HEK293 (cell line): ENCODE data around the gene RAB8A.

Experiments used
- CTCF ChIA-PET: fragments of 350-600 bp; formaldehyde crosslinking; extraction: SDS; loops from one replicate; lab custom pipeline; 2021; ENCODE audit warnings: antibody characterized with exemption; lab: Yijun Ruan, JAX
- POLR2A ChIA-PET: fragments of 300-600 bp; formaldehyde crosslinking; extraction: SDS; loops from one replicate; lab custom pipeline; 2020; ENCODE audit warnings: antibody characterized with exemption, inconsistent platforms; lab: Yijun Ruan, JAX
- H3K27ac ChIP-seq: fragments of 200-500 bp; sonication (Bioruptor generic); 2 replicates; pipeline ENCODE4 v1.5.1; 2014; ENCODE audit warnings: low read depth, low read length, control low read depth, inconsistent platforms; ENCODE audit errors: extremely low read depth
- H3K36me3 ChIP-seq, 2 experiments: fragments of 200-500 bp in 1 of 2; sonication (Bioruptor generic) in 1 of 2; 1 replicate in 1 of 2; 2 replicates in 1 of 2; pipeline ENCODE4 v1.5.1; 2014 to 2017; ENCODE audit warnings: inconsistent platforms in 2 of 2, low read length in 2 of 2; ENCODE audit not compliant: control insufficient read depth in 2 of 2, insufficient read depth in 1 of 2
- H3K4me1 ChIP-seq: fragments of 200-500 bp; sonication (Bioruptor generic); 2 replicates; pipeline ENCODE4 v1.5.1; 2014; ENCODE audit warnings: mild to moderate bottlenecking, low read length, inconsistent platforms; ENCODE audit not compliant: control insufficient read depth, insufficient read depth
- H3K4me3 ChIP-seq: 2 replicates; pipeline ENCODE4 v1.5.1; 2011; ENCODE audit warnings: low read depth, mild to moderate bottlenecking, control low read depth, low read length, moderate library complexity
- H3K9me3 ChIP-seq: fragments of 200-500 bp; sonication (Bioruptor generic); 2 replicates; pipeline ENCODE4 v1.5.1; 2014; ENCODE audit warnings: low read depth, low read length, inconsistent platforms; ENCODE audit not compliant: control insufficient read depth, insufficient read depth
- GFI1B ChIP-seq: fragments of 450-650 bp; formaldehyde crosslinking; IDR thresholded peaks from 2 replicates; pipeline ENCODE4 v1.5.1; 2016; ENCODE audit warnings: missing biosample characterization, missing genetic modification characterization
- KLF1 ChIP-seq: fragments of 450-650 bp; formaldehyde crosslinking; IDR thresholded peaks from 2 replicates; pipeline ENCODE4 v1.5.1; 2016; ENCODE audit warnings: missing biosample characterization, missing genetic modification characterization
- OVOL3 ChIP-seq: fragments of 450-650 bp; formaldehyde crosslinking; IDR thresholded peaks from 2 replicates; pipeline ENCODE4 v1.5.1; 2016; ENCODE audit warnings: missing biosample characterization, missing genetic modification characterization
- SP3 ChIP-seq: fragments of 450-650 bp; formaldehyde crosslinking; IDR thresholded peaks from 2 replicates; pipeline ENCODE4 v1.5.1; 2016; ENCODE audit warnings: missing biosample characterization, missing genetic modification characterization
- ZBTB1 ChIP-seq: fragments of 450-650 bp; formaldehyde crosslinking; IDR thresholded peaks from 2 replicates; pipeline ENCODE4 v1.5.1; 2016; ENCODE audit warnings: missing biosample characterization, missing genetic modification characterization
- ZBTB7A ChIP-seq: fragments of 450-650 bp; formaldehyde crosslinking; IDR thresholded peaks from 2 replicates; pipeline ENCODE4 v1.5.1; 2016; ENCODE audit warnings: low read depth, missing biosample characterization, missing genetic modification characterization
- ZFP3 ChIP-seq: fragments of 450-650 bp; formaldehyde crosslinking; IDR thresholded peaks from 2 replicates; pipeline ENCODE4 v1.5.1; 2016; ENCODE audit warnings: low read depth, missing biosample characterization, missing genetic modification characterization
- ZNF354C ChIP-seq: fragments of 450-650 bp; formaldehyde crosslinking; IDR thresholded peaks from 2 replicates; pipeline ENCODE4 v1.5.1; 2016; ENCODE audit warnings: missing biosample characterization, missing genetic modification characterization, low read depth, borderline replicate concordance
- ZNF391 ChIP-seq: fragments of 450-650 bp; formaldehyde crosslinking; IDR thresholded peaks from 2 replicates; pipeline ENCODE4 v1.5.1; 2016; ENCODE audit warnings: low read depth, missing biosample characterization, missing genetic modification characterization, borderline replicate concordance
- ZNF404 ChIP-seq: fragments of 450-650 bp; formaldehyde crosslinking; IDR thresholded peaks from 2 replicates; pipeline ENCODE4 v1.5.1; 2017; ENCODE audit warnings: missing biosample characterization, missing genetic modification characterization
- ZNF416 ChIP-seq: fragments of 450-650 bp; formaldehyde crosslinking; IDR thresholded peaks from 2 replicates; pipeline ENCODE4 v1.5.1; 2016; ENCODE audit warnings: missing biosample characterization, missing genetic modification characterization
- ZNF426 ChIP-seq: fragments of 450-650 bp; formaldehyde crosslinking; IDR thresholded peaks from 2 replicates; pipeline ENCODE4 v1.5.1; 2017; ENCODE audit warnings: missing biosample characterization, missing genetic modification characterization, mild to moderate bottlenecking, inconsistent platforms, moderate library complexity
- ZNF48 ChIP-seq: fragments of 450-650 bp; formaldehyde crosslinking; IDR thresholded peaks from 2 replicates; pipeline ENCODE4 v1.5.1; 2016; ENCODE audit warnings: missing biosample characterization, missing genetic modification characterization
- ZNF561 ChIP-seq: fragments of 450-650 bp; IDR thresholded peaks from 2 replicates; pipeline ENCODE4 v1.5.1; 2018; ENCODE audit warnings: missing biosample characterization, missing genetic modification characterization, borderline replicate concordance
- ZNF658 ChIP-seq: fragments of 450-650 bp; formaldehyde crosslinking; IDR thresholded peaks from 2 replicates; pipeline ENCODE4; 2016; ENCODE audit warnings: missing biosample characterization, missing genetic modification characterization
- ZNF701 ChIP-seq: fragments of 450-650 bp; formaldehyde crosslinking; IDR thresholded peaks from 2 replicates; pipeline ENCODE4 v1.5.1; 2016; ENCODE audit warnings: missing biosample characterization, missing genetic modification characterization
- TF ChIP-seq, protein P1 (sequence below): IDR thresholded peaks from 2 replicates; pipeline ENCODE4 v1.6.1; 2011; ENCODE audit warnings: mild to moderate bottlenecking, low read depth, low read length, borderline replicate concordance
- TF ChIP-seq, protein P2 (sequence below): fragments of 450-650 bp; formaldehyde crosslinking; IDR thresholded peaks from 2 replicates; pipeline ENCODE4 v1.5.1; 2016; ENCODE audit warnings: missing biosample characterization, missing genetic modification characterization
- TF ChIP-seq, protein P3 (sequence below): fragments of 450-650 bp; formaldehyde crosslinking; conservative IDR thresholded peaks from 2 replicates; pipeline ENCODE4 v1.5.1; 2016; ENCODE audit warnings: low read depth, missing biosample characterization, missing genetic modification characterization
- TF ChIP-seq, protein P4 (sequence below): fragments of 450-650 bp; formaldehyde crosslinking; IDR thresholded peaks from 2 replicates; pipeline ENCODE4 v1.5.1; 2016; ENCODE audit warnings: missing biosample characterization, missing genetic modification characterization
- TF ChIP-seq, protein P5 (sequence below): fragments of 450-650 bp; formaldehyde crosslinking; IDR thresholded peaks from 2 replicates; pipeline ENCODE4 v1.5.1; 2016; ENCODE audit warnings: missing biosample characterization, missing genetic modification characterization

The RAB8A gene

DNA sequence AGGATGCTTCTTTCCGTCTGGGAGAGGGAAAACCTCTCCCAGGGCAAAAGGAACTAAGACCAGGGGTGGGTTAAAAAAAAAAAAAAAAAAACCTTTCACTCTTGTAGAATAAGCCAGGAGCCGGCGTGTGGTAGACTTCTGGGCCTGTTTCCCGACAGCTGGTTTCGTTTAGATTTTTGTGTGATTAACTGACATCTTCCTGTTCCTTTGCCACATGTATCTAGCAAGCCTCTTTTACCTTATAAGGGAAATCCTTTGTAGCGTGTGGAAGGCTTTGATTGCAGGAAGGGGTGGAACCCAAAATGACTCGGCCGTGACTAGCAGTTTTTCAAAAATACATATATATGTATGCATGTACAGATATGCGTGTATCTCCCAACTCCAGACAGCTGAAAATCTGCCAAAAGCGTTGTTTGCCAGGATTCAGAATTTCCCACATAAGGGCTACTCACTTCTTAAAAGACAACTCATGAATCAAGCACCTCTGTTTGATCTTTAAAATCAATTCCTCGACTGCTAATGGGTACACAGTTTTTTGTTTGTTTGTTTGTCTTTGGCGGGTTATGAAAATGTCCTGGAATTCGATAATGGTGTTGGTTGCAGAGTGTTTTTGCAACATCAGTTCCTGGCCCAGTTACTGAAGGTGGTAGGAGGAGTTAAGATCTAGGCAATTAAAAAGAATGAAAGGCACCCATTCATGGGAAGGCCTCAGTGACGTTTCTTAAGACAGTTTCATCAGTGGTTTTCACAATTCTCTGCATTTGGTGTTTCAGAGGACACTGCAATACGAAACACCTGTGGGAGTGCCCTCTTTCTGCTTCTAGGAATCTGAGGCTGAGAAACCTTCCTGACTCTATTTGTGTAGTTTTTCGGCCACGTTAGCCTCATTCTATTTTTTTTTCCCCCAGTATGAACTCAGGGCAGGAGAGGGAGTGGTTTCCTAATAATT is 32.7 kb upstream of the RAB8A start (continued):
- TF ChIP-seq, protein P1, sequence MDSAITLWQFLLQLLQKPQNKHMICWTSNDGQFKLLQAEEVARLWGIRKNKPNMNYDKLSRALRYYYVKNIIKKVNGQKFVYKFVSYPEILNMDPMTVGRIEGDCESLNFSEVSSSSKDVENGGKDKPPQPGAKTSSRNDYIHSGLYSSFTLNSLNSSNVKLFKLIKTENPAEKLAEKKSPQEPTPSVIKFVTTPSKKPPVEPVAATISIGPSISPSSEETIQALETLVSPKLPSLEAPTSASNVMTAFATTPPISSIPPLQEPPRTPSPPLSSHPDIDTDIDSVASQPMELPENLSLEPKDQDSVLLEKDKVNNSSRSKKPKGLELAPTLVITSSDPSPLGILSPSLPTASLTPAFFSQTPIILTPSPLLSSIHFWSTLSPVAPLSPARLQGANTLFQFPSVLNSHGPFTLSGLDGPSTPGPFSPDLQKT, result no peak
- TF ChIP-seq ZFP3 (tag by site-specific recombination) (no peak), ZBTB1 (tag by site-specific recombination) (no peak), SP3 (tag by site-specific recombination) (0 out of 2 replicates have a peak, but pooled peaks have one; percentile 32), KLF1 (tag by site-specific recombination) (peak; percentile 22; the same call in 1 of the 2 replicates), GFI1B (tag by site-specific recombination) (0 out of 2 replicates have a peak, but pooled peaks have one; percentile 3), ZNF404 (tag by site-specific recombination) (no peak), ZNF426 (tag by site-specific recombination) (no peak), ZNF354C (no peak)
- TF ChIP-seq, protein P2, sequence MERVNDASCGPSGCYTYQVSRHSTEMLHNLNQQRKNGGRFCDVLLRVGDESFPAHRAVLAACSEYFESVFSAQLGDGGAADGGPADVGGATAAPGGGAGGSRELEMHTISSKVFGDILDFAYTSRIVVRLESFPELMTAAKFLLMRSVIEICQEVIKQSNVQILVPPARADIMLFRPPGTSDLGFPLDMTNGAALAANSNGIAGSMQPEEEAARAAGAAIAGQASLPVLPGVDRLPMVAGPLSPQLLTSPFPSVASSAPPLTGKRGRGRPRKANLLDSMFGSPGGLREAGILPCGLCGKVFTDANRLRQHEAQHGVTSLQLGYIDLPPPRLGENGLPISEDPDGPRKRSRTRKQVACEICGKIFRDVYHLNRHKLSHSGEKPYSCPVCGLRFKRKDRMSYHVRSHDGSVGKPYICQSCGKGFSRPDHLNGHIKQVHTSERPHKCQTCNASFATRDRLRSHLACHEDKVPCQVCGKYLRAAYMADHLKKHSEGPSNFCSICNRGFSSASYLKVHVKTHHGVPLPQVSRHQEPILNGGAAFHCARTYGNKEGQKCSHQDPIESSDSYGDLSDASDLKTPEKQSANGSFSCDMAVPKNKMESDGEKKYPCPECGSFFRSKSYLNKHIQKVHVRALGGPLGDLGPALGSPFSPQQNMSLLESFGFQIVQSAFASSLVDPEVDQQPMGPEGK (tag by site-specific recombination), result no peak
- TF ChIP-seq, protein P3, sequence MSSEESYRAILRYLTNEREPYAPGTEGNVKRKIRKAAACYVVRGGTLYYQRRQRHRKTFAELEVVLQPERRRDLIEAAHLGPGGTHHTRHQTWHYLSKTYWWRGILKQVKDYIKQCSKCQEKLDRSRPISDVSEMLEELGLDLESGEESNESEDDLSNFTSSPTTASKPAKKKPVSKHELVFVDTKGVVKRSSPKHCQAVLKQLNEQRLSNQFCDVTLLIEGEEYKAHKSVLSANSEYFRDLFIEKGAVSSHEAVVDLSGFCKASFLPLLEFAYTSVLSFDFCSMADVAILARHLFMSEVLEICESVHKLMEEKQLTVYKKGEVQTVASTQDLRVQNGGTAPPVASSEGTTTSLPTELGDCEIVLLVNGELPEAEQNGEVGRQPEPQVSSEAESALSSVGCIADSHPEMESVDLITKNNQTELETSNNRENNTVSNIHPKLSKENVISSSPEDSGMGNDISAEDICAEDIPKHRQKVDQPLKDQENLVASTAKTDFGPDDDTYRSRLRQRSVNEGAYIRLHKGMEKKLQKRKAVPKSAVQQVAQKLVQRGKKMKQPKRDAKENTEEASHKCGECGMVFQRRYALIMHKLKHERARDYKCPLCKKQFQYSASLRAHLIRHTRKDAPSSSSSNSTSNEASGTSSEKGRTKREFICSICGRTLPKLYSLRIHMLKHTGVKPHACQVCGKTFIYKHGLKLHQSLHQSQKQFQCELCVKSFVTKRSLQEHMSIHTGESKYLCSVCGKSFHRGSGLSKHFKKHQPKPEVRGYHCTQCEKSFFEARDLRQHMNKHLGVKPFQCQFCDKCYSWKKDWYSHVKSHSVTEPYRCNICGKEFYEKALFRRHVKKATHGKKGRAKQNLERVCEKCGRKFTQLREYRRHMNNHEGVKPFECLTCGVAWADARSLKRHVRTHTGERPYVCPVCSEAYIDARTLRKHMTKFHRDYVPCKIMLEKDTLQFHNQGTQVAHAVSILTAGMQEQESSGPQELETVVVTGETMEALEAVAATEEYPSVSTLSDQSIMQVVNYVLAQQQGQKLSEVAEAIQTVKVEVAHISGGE, result no peak
- TF ChIP-seq, protein P4, sequence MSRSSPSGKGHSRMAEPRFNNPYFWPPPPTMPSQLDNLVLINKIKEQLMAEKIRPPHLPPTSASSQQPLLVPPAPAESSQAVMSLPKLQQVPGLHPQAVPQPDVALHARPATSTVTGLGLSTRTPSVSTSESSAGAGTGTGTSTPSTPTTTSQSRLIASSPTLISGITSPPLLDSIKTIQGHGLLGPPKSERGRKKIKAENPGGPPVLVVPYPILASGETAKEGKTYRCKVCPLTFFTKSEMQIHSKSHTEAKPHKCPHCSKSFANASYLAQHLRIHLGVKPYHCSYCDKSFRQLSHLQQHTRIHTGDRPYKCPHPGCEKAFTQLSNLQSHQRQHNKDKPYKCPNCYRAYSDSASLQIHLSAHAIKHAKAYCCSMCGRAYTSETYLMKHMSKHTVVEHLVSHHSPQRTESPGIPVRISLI (tag by site-specific recombination), result peak; percentile 88
- TF ChIP-seq, protein P5, sequence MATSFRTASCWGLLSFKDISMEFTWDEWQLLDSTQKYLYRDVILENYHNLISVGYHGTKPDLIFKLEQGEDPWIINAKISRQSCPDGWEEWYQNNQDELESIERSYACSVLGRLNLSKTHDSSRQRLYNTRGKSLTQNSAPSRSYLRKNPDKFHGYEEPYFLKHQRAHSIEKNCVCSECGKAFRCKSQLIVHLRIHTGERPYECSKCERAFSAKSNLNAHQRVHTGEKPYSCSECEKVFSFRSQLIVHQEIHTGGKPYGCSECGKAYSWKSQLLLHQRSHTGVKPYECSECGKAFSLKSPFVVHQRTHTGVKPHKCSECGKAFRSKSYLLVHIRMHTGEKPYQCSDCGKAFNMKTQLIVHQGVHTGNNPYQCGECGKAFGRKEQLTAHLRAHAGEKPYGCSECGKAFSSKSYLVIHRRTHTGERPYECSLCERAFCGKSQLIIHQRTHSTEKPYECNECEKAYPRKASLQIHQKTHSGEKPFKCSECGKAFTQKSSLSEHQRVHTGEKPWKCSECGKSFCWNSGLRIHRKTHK (tag by site-specific recombination), result 0 out of 2 replicates have a peak, but pooled peaks have one; percentile 20

DNA sequence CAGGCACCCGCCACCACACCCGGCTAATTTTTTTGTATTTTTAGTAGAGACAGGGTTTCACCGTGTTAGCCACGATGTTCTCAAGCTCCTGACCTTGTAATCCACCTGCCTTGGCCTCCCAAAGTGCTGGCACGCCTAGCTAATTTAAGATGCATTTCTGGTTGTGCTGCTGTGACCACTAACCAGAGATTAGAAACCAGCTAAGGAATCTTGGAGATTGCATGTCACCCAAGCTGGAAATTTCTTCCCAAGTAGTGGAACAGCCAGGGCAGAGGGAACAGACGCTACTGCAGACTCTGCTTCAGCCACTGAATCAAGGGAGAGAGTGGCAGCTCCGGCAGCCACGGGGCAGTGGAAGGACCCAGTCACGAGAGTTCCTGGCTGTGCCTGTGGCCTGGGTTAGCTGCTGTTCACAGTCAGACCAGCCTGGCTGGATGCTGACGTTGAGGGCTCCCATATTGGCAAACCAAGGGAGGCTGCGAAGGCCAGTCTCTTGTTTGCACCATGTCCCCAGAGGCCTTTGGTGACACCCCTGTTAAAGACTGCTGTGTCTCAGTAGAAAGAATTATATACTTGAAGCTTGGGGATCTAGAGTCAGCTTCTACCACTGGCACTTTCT is 27.5 kb upstream of the RAB8A start:
- Histone ChIP-seq H3K36me3 (peaks cover 49 to 91% of the 10 kb centered on the region in 2 experiments), H3K4me3 (no peak overlapping the region), H3K9me3 (no peaks in the 10 kb centered on the region), H3K27ac (no peak overlapping the region), H3K4me1 (0 out of 2 replicates have a peak, but pooled peaks cover under 1% of the 10 kb centered on the region)
- ChIA-PET CTCF (interaction anchor here (0.7 to 1.5 kb wide), 3 partner anchors 22 to 1490 kb away, joined by 3 to 4 read pairs (median 3); no protein-coding TSS in a partner anchor), POLR2A (interaction anchor here (2.3 kb wide), 1 partner anchor 8 kb away, joined by 10 read pairs; the partner anchor contains the start of gene TPM4)
- TF ChIP-seq ZNF701 (tag by site-specific recombination), result no peak
- no peak for TF ChIP-seq ZNF48
- TF ChIP-seq ZBTB7A (tag by site-specific recombination), result no peak
- no peak for TF ChIP-seq ZNF391
- TF ChIP-seq ZNF416, result no peak
- TF ChIP-seq ZNF561 (tag by site-specific recombination), result no peak
- no peak for TF ChIP-seq OVOL3 (tag by site-specific recombination)
- no peak for TF ChIP-seq ZNF658 (tag by site-specific recombination)
- TF ChIP-seq ZNF404 (tag by site-specific recombination), result no peak
